Upper lobe of left lung (tissue), 4 donors: ENCODE data around the gene PDXDC1.

Source experiments
- CTCF ChIP-seq, 6 experiments: fragments of 450-650 bp in 4 of 6; fragments of 200-600 bp in 2 of 6; sonication (generic) in 2 of 6; IDR thresholded peaks; one replicate each; pipeline ENCODE4 v1.5.1; 2016 to 2019; ENCODE audit warnings: antibody characterized with exemption in 6 of 6
- POLR2AphosphoS5 ChIP-seq, 2 donors: sonication (generic); formaldehyde crosslinking; IDR thresholded peaks; one replicate each; pipeline ENCODE4 v1.5.1; 2017; ENCODE audit warnings: antibody characterized with exemption in 2 of 2

GRCh38 chr16:15044286-15044685 is 69.5 kb downstream of the PDXDC1 start:
- TF ChIP-seq CTCF (IDR thresholded peaks at IDR 0.05) (no peak), POLR2AphosphoS5 (IDR thresholded peaks at IDR 0.05) (no peak)
